DND-41 (cell line): Measurements from ENCODE around the gene RNF128.

ENCODE experiments used
- ATAC-seq: fragments of 200-7000 bp; cut with Tn5 transposase; 3 replicates; pipeline ENCODE4 v1.9.1; 2021; ENCODE audit warnings: low read depth; ENCODE audit not compliant: insufficient read depth
- DNase-seq: peaks from one replicate; pipeline ENCODE4 v3.0.0-alpha.2; 2020
- H2AFZ ChIP-seq: 2 replicates; pipeline ENCODE4 v1.6.0; 2012; ENCODE audit warnings: low read depth, low read length
- H3K27ac ChIP-seq: 2 replicates; pipeline ENCODE4 v1.5.1; 2012; ENCODE audit warnings: low read length, inconsistent platforms
- H3K27me3 ChIP-seq: fragments of 200-600 bp; sonication (generic); 2 replicates; pipeline ENCODE4 v1.6.0; 2012; ENCODE audit warnings: low read length, mild to moderate bottlenecking, inconsistent platforms; ENCODE audit not compliant: insufficient read depth, poor library complexity
- H3K36me3 ChIP-seq: 2 replicates; pipeline ENCODE4 v1.5.1; 2012; ENCODE audit warnings: low read length, inconsistent platforms; ENCODE audit not compliant: insufficient read depth
- H3K4me1 ChIP-seq: 2 replicates; pipeline ENCODE4 v1.5.1; 2012; ENCODE audit warnings: mild to moderate bottlenecking, low read length; ENCODE audit not compliant: insufficient read depth
- H3K4me2 ChIP-seq: 2 replicates; pipeline ENCODE4 v1.6.0; 2012; ENCODE audit warnings: mild to moderate bottlenecking, moderate library complexity, low read length, inconsistent platforms; ENCODE audit not compliant: insufficient read depth
- H3K4me3 ChIP-seq, 2 experiments: fragments of 200-600 bp in 1 of 2; shearing (Covaris generic) in 1 of 2; 2 replicates each; pipeline ENCODE4 v1.5.1; 2012 to 2016; ENCODE audit warnings: inconsistent platforms in 2 of 2, low read length in 2 of 2, mild to moderate bottlenecking in 2 of 2, low read depth in 1 of 2, moderate library complexity in 1 of 2
- H3K79me2 ChIP-seq: 2 replicates; pipeline ENCODE4 v1.6.0; 2012; ENCODE audit warnings: low read length, inconsistent platforms; ENCODE audit not compliant: insufficient read depth
- H3K9ac ChIP-seq: 2 replicates; pipeline ENCODE4 v1.6.0; 2012; ENCODE audit warnings: low read depth, mild to moderate bottlenecking, inconsistent platforms, low read length, moderate library complexity
- H3K9me3 ChIP-seq: 2 replicates; pipeline ENCODE4 v1.5.1; 2012; ENCODE audit warnings: low read length, moderate library complexity, mild to moderate bottlenecking, inconsistent platforms; ENCODE audit not compliant: insufficient read depth, severe bottlenecking
- H4K20me1 ChIP-seq: 2 replicates; pipeline ENCODE4 v1.6.0; 2012; ENCODE audit warnings: low read length; ENCODE audit not compliant: insufficient read depth
- CTCF ChIP-seq: IDR thresholded peaks from 2 replicates; pipeline ENCODE4 v1.5.1; 2012; ENCODE audit warnings: borderline replicate concordance, low read length, moderate library complexity, mild to moderate bottlenecking; ENCODE audit not compliant: poor library complexity, severe bottlenecking; ENCODE audit errors: extremely low read depth
- EZH2 ChIP-seq: IDR thresholded peaks from 3 replicates; pipeline ENCODE4 v1.6.1; 2012; ENCODE audit warnings: borderline replicate concordance, low read depth, mild to moderate bottlenecking, moderate library complexity, low read length, inconsistent platforms; ENCODE audit not compliant: severe bottlenecking

RNF128 gene

DNA sequence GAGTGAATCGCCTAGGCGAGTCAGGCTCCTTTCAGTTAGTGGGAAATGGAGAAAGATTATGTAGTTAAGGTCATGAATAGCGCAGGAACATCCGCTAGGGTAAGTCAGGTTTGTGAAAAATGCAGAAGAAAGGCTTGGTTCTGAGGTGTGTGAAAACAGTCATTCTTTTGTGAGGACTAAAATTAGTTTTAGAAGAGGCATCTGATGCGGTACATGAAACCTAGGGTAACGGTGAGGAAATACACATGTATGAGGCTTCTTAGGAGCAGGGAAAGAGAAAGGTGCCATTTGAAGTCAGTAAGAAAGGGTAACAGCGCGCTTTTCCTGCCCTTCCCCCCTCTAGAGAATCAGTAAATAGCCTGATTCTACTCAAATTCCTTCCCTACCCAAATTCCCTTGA lies 570 bp upstream of the RNF128 start:
- no peak for DNase-seq
- no peak overlapping the region for H3K9ac ChIP-seq
- no peak overlapping the region for H3K4me3 ChIP-seq
- no peaks in the 10 kb centered on the region for H3K4me1 ChIP-seq
- no peak for TF ChIP-seq CTCF
- TF ChIP-seq EZH2: no peak
- H4K20me1 ChIP-seq: no peaks in the 10 kb centered on the region
- no peak overlapping the region for H3K27ac ChIP-seq
- H3K27me3 ChIP-seq: no peaks in the 10 kb centered on the region
- no peaks in the 10 kb centered on the region for H3K79me2 ChIP-seq
- H3K36me3 ChIP-seq: no peaks in the 10 kb centered on the region
- no peak overlapping the region for H3K4me2 ChIP-seq
- H2AFZ ChIP-seq: no peak overlapping the region
- H3K9me3 ChIP-seq: no peaks in the 10 kb centered on the region
- no peak for ATAC-seq

DNA sequence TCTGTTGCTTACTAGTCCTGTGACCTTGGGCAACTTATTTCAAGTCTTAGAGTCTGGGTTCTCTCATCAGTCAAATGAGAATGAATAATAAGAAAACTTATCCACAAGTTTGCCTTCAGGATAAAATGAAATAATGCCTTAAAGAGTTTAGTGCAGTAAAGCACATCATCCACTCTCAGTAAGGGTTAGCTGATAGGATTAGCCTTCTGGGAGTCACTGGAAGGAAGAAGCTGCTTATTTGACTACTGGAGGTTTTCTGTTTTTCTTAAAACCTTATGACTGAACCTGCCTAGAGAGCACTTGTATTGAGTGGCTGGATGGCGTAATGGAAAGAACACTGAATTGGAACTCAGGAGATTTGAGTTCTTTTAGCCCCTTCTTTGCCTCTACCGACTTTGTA lies 1.8 kb downstream of the RNF128 start:
- Histone ChIP-seq H3K27ac (no peak overlapping the region), H3K4me3 (no peak overlapping the region)
- TF ChIP-seq EZH2 (no peak), CTCF (no peak)

GRCh38 chrX:106730401-106730800 lies 3.9 kb downstream of the RNF128 start:
- no peak overlapping the region for H2AFZ ChIP-seq
- no peaks in the 10 kb centered on the region for H3K9me3 ChIP-seq
- no peak overlapping the region for H3K4me2 ChIP-seq
- H3K36me3 ChIP-seq: no peaks in the 10 kb centered on the region
- ATAC-seq (no peak), DNase-seq (no peak)
- no peak for TF ChIP-seq EZH2
- no peaks in the 10 kb centered on the region for H3K27me3 ChIP-seq
- H3K9ac ChIP-seq: no peak overlapping the region
- no peaks in the 10 kb centered on the region for H3K79me2 ChIP-seq
- no peak overlapping the region for H3K27ac ChIP-seq
- no peaks in the 10 kb centered on the region for H3K4me1 ChIP-seq
- no peak overlapping the region for H3K4me3 ChIP-seq
- no peaks in the 10 kb centered on the region for H4K20me1 ChIP-seq

More for the DNA sequence above, 1.8 kb downstream of the RNF128 start:
- no peak for DNase-seq
- Histone ChIP-seq H4K20me1 (no peaks in the 10 kb centered on the region), H2AFZ (no peak overlapping the region), H3K27me3 (no peaks in the 10 kb centered on the region), H3K4me2 (no peak overlapping the region), H3K36me3 (no peaks in the 10 kb centered on the region), H3K9me3 (no peaks in the 10 kb centered on the region), H3K9ac (no peak overlapping the region), H3K79me2 (no peaks in the 10 kb centered on the region), H3K4me1 (no peaks in the 10 kb centered on the region)
- no peak for ATAC-seq

- no peak overlapping the region for H2AFZ ChIP-seq
- no peak overlapping the region for H3K4me2 ChIP-seq
- DNase-seq (no peak), ATAC-seq (no peak)
- H3K27ac ChIP-seq: no peak overlapping the region
- no peaks in the 10 kb centered on the region for H3K79me2 ChIP-seq
- no peaks in the 10 kb centered on the region for H3K36me3 ChIP-seq
- H3K4me3 ChIP-seq: no peak overlapping the region
- no peak for TF ChIP-seq CTCF
- no peak for TF ChIP-seq EZH2
- no peaks in the 10 kb centered on the region for H3K4me1 ChIP-seq
- H4K20me1 ChIP-seq: no peaks in the 10 kb centered on the region
- no peaks in the 10 kb centered on the region for H3K27me3 ChIP-seq
- no peaks in the 10 kb centered on the region for H3K9me3 ChIP-seq
- no peak overlapping the region for H3K9ac ChIP-seq
Observed at GRCh38 chrX:106731590-106731989, 5.1 kb downstream of the RNF128 start.
